Panc1 (cell line): ENCODE data around the gene GNAS. TPM values are rescaled to one million over a fixed set of nuclear protein-coding genes. Genes with fewer than 3 reads are reported as not detected.
A peak's percentile ranks its signal among the peaks of the same experiment; 100 is the strongest.
"Not testable (repeated sequence)": the region's sequence is repeated elsewhere in the genome, so short reads cannot be mapped to it uniquely, and the experiment has no call there.

Experiments used
- ATAC-seq: fragments of 200-7000 bp; cut with Tn5 transposase; 2 replicates; pipeline ENCODE4 v1.9.1; 2020; ENCODE audit warnings: mild to moderate bottlenecking, moderate library complexity
- BruUV-seq: library from RNA; stranded (reverse); fragments of 400-500 nt; replicated peaks from 2 replicates; lab custom pipeline; 2021; lab: Mats Ljungman, UMichigan
- CTCF ChIA-PET: fragments of 300-600 bp; sonication (Branson Sonifier 250); formaldehyde crosslinking; loops from one replicate; lab custom pipeline; 2022; ENCODE audit warnings: antibody characterized with exemption; lab: Charles Lee
- POLR2A ChIA-PET: fragments of 300-600 bp; sonication (Branson Sonifier 250); formaldehyde crosslinking; loops from one replicate; lab custom pipeline; 2022; ENCODE audit warnings: antibody characterized with exemption; lab: Charles Lee
- DNase-seq: peaks from one replicate; pipeline ENCODE4 v3.0.0-alpha.2; 2010; ENCODE audit warnings: low read depth, low spot score
- H3K27ac ChIP-seq: 2 replicates; pipeline ENCODE4 v1.5.1; 2011; ENCODE audit warnings: mild to moderate bottlenecking, low read length, inconsistent platforms
- H3K27me3 ChIP-seq: fragments of 200-500 bp; sonication (Bioruptor generic); 2 replicates; pipeline ENCODE4 v1.6.0; 2014; ENCODE audit warnings: low read length, inconsistent platforms; ENCODE audit not compliant: control insufficient read depth, insufficient read depth
- H3K36me3 ChIP-seq: fragments of 200-500 bp; sonication (Bioruptor generic); 2 replicates; pipeline ENCODE4 v1.5.1; 2014; ENCODE audit warnings: inconsistent platforms, mild to moderate bottlenecking, low read length, moderate library complexity; ENCODE audit not compliant: control insufficient read depth, insufficient read depth
- H3K4me1 ChIP-seq: 2 replicates; pipeline ENCODE4 v1.5.1; 2011; ENCODE audit warnings: inconsistent platforms, mild to moderate bottlenecking, low read length, moderate library complexity; ENCODE audit not compliant: control insufficient read depth, insufficient read depth
- H3K4me3 ChIP-seq, 2 experiments: 2 replicates each; pipeline ENCODE4 v1.5.1; 2011 to 2012; ENCODE audit warnings: low read depth in 2 of 2, low read length in 2 of 2, mild to moderate bottlenecking in 2 of 2, inconsistent platforms in 1 of 2, moderate library complexity in 1 of 2
- H3K9me3 ChIP-seq: fragments of 200-500 bp; sonication (Bioruptor generic); 2 replicates; pipeline ENCODE4 v1.5.1; 2014; ENCODE audit warnings: low read depth, mild to moderate bottlenecking, inconsistent platforms, low read length, moderate library complexity; ENCODE audit not compliant: control insufficient read depth, insufficient read depth
- POLR2AphosphoS5 ChIP-seq: IDR thresholded peaks from 2 replicates; pipeline ENCODE4 v1.6.1; 2012; ENCODE audit warnings: mild to moderate bottlenecking, low read depth, low read length, moderate library complexity
- SIN3A ChIP-seq: IDR thresholded peaks from 2 replicates; pipeline ENCODE4 v1.6.1; 2012; ENCODE audit warnings: low read depth, mild to moderate bottlenecking, low read length, moderate library complexity, borderline replicate concordance; ENCODE audit not compliant: insufficient read depth
- TCF7L2 ChIP-seq: IDR thresholded peaks from 2 replicates; pipeline ENCODE4 v1.6.1; 2011; ENCODE audit warnings: mild to moderate bottlenecking, low read depth, low read length, inconsistent platforms
- in situ Hi-C: cut with HindIII; loops from 2 replicates; pipeline ENCODE4 v1.10.0; 2016; ENCODE audit warnings: low sequenced_read_pairs, low pct_unique_long_range_greater_than_20kb
- intact Hi-C: fragments of 100-400 bp; cut with micrococcal nuclease; formaldehyde crosslinking; loops from one replicate; pipeline ENCODE4 v1.10.0; 2022; ENCODE audit not compliant: unreplicated experiment
- total RNA-seq: library from RNA; stranded (reverse); gene quantifications from one replicate; pipeline ENCODE4 v1.2.1, GENCODE V29; 2021; ENCODE audit not compliant: unreplicated experiment
- TF ChIP-seq, protein P1 (sequence below), 2 experiments: IDR thresholded peaks; 2 replicates each; pipeline ENCODE4 v1.6.1; 2011 to 2012; ENCODE audit warnings: low read depth in 2 of 2, control low read depth in 1 of 2, low read length in 1 of 2, mild to moderate bottlenecking in 1 of 2, moderate library complexity in 1 of 2; ENCODE audit not compliant: insufficient read depth in 1 of 2
- TF ChIP-seq, protein P2 (sequence below): fragments of 450-650 bp; IDR thresholded peaks from 2 replicates; pipeline ENCODE4 v1.5.1; 2017; ENCODE audit warnings: mild to moderate bottlenecking

The GNAS gene
- total RNA-seq, 1 experiment from 2014 or later = 756 TPM

DNA sequence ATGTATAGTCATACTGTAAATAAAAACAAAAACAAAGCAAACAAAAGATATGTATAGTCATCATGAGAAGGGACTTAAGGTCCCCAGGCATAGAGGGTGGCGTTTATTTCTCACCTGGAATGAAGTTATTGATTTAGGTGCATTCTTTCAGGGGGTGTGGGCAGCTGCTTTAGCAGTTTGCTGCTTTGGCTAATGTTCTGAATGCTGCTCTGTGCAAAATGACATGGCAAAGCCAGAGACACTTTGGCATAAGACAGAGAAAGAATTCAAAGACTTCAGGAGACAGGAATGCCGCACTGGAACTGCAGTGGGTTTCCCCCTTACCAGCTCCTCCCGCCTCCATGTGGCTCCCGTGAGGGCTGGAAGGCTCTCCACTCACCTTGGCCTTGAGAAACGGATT is 92.1 kb downstream of the GNAS start:
- H3K27ac ChIP-seq = no peak overlapping the region
- peak; percentile 66 for ATAC-seq
- H3K36me3 ChIP-seq = no peaks in the 10 kb centered on the region
- no peak overlapping the region for H3K4me3 ChIP-seq
- no peak for DNase-seq
- no TSS peak for BruUV-seq
- TF ChIP-seq, protein P1, sequence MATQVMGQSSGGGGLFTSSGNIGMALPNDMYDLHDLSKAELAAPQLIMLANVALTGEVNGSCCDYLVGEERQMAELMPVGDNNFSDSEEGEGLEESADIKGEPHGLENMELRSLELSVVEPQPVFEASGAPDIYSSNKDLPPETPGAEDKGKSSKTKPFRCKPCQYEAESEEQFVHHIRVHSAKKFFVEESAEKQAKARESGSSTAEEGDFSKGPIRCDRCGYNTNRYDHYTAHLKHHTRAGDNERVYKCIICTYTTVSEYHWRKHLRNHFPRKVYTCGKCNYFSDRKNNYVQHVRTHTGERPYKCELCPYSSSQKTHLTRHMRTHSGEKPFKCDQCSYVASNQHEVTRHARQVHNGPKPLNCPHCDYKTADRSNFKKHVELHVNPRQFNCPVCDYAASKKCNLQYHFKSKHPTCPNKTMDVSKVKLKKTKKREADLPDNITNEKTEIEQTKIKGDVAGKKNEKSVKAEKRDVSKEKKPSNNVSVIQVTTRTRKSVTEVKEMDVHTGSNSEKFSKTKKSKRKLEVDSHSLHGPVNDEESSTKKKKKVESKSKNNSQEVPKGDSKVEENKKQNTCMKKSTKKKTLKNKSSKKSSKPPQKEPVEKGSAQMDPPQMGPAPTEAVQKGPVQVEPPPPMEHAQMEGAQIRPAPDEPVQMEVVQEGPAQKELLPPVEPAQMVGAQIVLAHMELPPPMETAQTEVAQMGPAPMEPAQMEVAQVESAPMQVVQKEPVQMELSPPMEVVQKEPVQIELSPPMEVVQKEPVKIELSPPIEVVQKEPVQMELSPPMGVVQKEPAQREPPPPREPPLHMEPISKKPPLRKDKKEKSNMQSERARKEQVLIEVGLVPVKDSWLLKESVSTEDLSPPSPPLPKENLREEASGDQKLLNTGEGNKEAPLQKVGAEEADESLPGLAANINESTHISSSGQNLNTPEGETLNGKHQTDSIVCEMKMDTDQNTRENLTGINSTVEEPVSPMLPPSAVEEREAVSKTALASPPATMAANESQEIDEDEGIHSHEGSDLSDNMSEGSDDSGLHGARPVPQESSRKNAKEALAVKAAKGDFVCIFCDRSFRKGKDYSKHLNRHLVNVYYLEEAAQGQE (IDR thresholded peaks at IDR 0.05; ENCODE audit: insufficient read depth in 1 of 2, low read depth in 2 of 2, low read length in 1 of 2) = no peak
- TF ChIP-seq POLR2AphosphoS5 (no peak), TCF7L2 (no peak), SIN3A (no peak)
- TF ChIP-seq, protein P2, sequence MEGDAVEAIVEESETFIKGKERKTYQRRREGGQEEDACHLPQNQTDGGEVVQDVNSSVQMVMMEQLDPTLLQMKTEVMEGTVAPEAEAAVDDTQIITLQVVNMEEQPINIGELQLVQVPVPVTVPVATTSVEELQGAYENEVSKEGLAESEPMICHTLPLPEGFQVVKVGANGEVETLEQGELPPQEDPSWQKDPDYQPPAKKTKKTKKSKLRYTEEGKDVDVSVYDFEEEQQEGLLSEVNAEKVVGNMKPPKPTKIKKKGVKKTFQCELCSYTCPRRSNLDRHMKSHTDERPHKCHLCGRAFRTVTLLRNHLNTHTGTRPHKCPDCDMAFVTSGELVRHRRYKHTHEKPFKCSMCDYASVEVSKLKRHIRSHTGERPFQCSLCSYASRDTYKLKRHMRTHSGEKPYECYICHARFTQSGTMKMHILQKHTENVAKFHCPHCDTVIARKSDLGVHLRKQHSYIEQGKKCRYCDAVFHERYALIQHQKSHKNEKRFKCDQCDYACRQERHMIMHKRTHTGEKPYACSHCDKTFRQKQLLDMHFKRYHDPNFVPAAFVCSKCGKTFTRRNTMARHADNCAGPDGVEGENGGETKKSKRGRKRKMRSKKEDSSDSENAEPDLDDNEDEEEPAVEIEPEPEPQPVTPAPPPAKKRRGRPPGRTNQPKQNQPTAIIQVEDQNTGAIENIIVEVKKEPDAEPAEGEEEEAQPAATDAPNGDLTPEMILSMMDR = no peak
- peaks cover under 1% of the 10 kb centered on the region; the same call in 1 of the 2 replicates for H3K27me3 ChIP-seq
- no peaks in the 10 kb centered on the region for H3K9me3 ChIP-seq
- intact Hi-C loops (no loop called here), in situ Hi-C loops (no loop called here)
- CTCF ChIA-PET = no interaction called here
- H3K4me1 ChIP-seq = no peaks in the 10 kb centered on the region
- POLR2A ChIA-PET = no interaction called here

DNA sequence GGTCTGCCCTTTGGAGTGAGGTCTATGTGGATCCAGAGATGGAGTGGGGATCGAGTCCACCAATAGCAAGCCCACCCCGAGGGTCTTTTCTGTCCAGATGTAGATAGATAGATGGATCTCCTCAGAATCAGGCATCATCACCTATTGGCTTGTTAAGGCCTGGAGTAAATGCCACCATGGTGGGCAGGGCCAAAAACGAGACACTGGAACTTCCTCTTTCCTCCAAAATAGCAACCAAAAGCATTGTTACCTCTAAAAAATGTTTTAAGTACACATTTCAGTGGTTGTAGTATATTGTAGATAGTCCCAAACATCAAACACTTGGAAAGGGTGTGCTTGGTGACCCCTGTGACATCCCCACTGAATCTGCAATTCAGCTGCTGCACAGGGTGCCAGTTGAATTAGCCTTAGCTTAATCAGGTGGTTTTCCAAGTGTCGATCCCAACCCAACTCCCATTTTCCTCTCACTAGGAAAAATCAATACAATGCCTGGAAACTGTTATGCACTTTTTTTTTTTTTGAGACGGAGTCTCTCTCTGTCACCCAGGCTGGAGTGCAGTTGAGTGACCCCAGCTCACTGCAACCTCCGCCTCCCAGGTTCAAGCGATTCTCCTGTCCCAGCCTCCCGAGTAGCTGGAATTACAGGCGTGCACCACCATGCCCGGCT is 93.6 kb downstream of the GNAS start:
- intact Hi-C loops = no loop called here
- no peak for DNase-seq
- in situ Hi-C loops = no loop called here
- CTCF ChIA-PET = no interaction called here
- TF ChIP-seq, protein P1 (IDR thresholded peaks at IDR 0.05; ENCODE audit: insufficient read depth in 1 of 2, low read depth in 2 of 2, low read length in 1 of 2) = no peak
- TF ChIP-seq SIN3A (no peak), POLR2AphosphoS5 (no peak), TCF7L2 (no peak)
- TF ChIP-seq, protein P2 = no peak
- Histone ChIP-seq H3K27me3 (no peaks in the 10 kb centered on the region), H3K36me3 (no peaks in the 10 kb centered on the region), H3K27ac (no peak overlapping the region), H3K4me1 (no peaks in the 10 kb centered on the region), H3K9me3 (no peaks in the 10 kb centered on the region), H3K4me3 (no peak overlapping the region)
- ATAC-seq = no peak
- POLR2A ChIA-PET = no interaction called here
- no TSS peak for BruUV-seq

DNA sequence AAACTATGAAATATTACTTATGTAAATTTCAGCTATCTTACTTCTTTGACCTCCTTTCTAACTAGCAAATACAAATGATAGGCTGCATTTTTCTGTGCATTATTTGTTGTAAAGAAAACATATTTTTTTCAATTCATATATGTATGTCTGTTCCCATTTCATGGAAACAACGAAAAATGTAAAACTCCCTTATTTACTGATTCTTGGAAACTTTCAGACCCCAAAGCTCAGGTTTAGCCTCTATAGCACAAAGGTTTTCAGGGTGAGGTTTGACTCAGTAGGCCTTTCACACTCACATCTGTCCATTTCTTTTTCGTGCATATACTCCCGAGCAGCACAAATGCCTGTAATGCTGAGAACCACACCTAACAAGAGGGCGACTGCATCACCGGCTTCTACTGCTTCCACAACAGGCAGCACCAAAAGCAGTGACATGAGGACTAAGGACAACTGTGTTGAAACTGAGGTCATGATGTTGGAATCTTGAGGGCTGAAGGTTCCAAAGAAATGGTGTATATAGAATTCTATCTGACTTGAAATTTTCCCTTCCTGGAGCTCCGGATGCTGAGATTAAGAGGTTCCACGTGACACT is 95.4 kb downstream of the GNAS start:
- POLR2A ChIA-PET, H3K4me3 ChIP-seq, intact Hi-C loops, CTCF ChIA-PET, H3K27me3 ChIP-seq, H3K27ac ChIP-seq, H3K9me3 ChIP-seq, H3K4me1 ChIP-seq, in situ Hi-C loops, H3K36me3 ChIP-seq, ATAC-seq, DNase-seq, BruUV-seq: not testable (repeated sequence)
